Loucy (cell line): ENCODE data around the gene PPP1R3D.

Source experiments
- CTCF ChIP-seq: fragments of 200-600 bp; sonication (generic); conservative IDR thresholded peaks from 2 replicates; pipeline ENCODE4 v1.5.1; 2014; ENCODE audit warnings: mild to moderate bottlenecking, antibody characterized with exemption, low read length
- EZH2phosphoT487 ChIP-seq: fragments of 200-600 bp; IDR thresholded peaks from 2 replicates; pipeline ENCODE4 v1.6.1; 2018; ENCODE audit warnings: antibody characterized with exemption, mild to moderate bottlenecking, moderate library complexity, borderline replicate concordance

GRCh38 chr20:59888050-59888449, 52.1 kb downstream of the PPP1R3D start:
- no peak for TF ChIP-seq CTCF
- no peak for TF ChIP-seq EZH2phosphoT487
